Activated effector memory CD4-positive, alpha-beta T cell treated with Interleukin-2 at 50 U/mL for 16 hours (primary cell): ENCODE data around the gene ANKRD31.
"Not testable (repeated sequence)": the region's sequence is repeated elsewhere in the genome, so short reads cannot be mapped to it uniquely, and the experiment has no call there.

Source experiments
- DNase-seq: peaks from one replicate; pipeline ENCODE4 v3.0.0-alpha.2; 2020

Gene ANKRD31

GRCh38 chr5:75226916-75227315 lies 9.8 kb downstream of the ANKRD31 start:
- DNase-seq: no peak

- DNase-seq: no peak
Measured at GRCh38 chr5:75225506-75225905, 11.2 kb downstream of the ANKRD31 start.

- DNase-seq: not testable (repeated sequence)
Measured at GRCh38 chr5:75220787-75221186, 15.9 kb downstream of the ANKRD31 start.

- DNase-seq: no peak
Measured at GRCh38 chr5:75214928-75215327, 21.8 kb downstream of the ANKRD31 start.

GRCh38 chr5:75214409-75214808 lies 22.3 kb downstream of the ANKRD31 start:
- no peak for DNase-seq

GRCh38 chr5:75203604-75204003 lies 33.1 kb downstream of the ANKRD31 start:
- DNase-seq: no peak

- DNase-seq: no peak
Measured at GRCh38 chr5:75202935-75203334, 33.7 kb downstream of the ANKRD31 start.

GRCh38 chr5:75200776-75201175 lies 35.9 kb downstream of the ANKRD31 start:
- DNase-seq: no peak

- DNase-seq: no peak
Measured at GRCh38 chr5:75199946-75200345, 36.7 kb downstream of the ANKRD31 start.

- DNase-seq: no peak
Measured at GRCh38 chr5:75199071-75199470, 37.6 kb downstream of the ANKRD31 start.

GRCh38 chr5:75197745-75198144 lies 38.9 kb downstream of the ANKRD31 start:
- DNase-seq: no peak

GRCh38 chr5:75192804-75193203 lies 43.9 kb downstream of the ANKRD31 start:
- DNase-seq: no peak

- no peak for DNase-seq
Measured at GRCh38 chr5:75192264-75192663, 44.4 kb downstream of the ANKRD31 start.

GRCh38 chr5:75190227-75190626 lies 46.5 kb downstream of the ANKRD31 start:
- no peak for DNase-seq

GRCh38 chr5:75189353-75189752 lies 47.3 kb downstream of the ANKRD31 start:
- DNase-seq: no peak

GRCh38 chr5:75185763-75186162 lies 50.9 kb downstream of the ANKRD31 start:
- no peak for DNase-seq

- not testable (repeated sequence) for DNase-seq
Measured at GRCh38 chr5:75176009-75176408, 60.7 kb downstream of the ANKRD31 start.

GRCh38 chr5:75174872-75175271 lies 61.8 kb downstream of the ANKRD31 start:
- not testable (repeated sequence) for DNase-seq

- no peak for DNase-seq
Measured at GRCh38 chr5:75169516-75169915, 67.2 kb downstream of the ANKRD31 start.

- DNase-seq: no peak
Measured at GRCh38 chr5:75168026-75168735, 68.5 kb downstream of the ANKRD31 start.

- DNase-seq: no peak
Measured at GRCh38 chr5:75167345-75167744, 69.3 kb downstream of the ANKRD31 start.

GRCh38 chr5:75161508-75161907 lies 75.2 kb downstream of the ANKRD31 start:
- not testable (repeated sequence) for DNase-seq

GRCh38 chr5:75156585-75156984 lies 80.1 kb downstream of the ANKRD31 start:
- no peak for DNase-seq

- DNase-seq: no peak
Measured at GRCh38 chr5:75152860-75153259, 83.8 kb downstream of the ANKRD31 start.

GRCh38 chr5:75148051-75148450 lies 88.6 kb downstream of the ANKRD31 start:
- DNase-seq: no peak
